GM13976 (cell line): ENCODE results near the gene RBBP6.

Experiments used
- DNase-seq: peaks from one replicate; pipeline ENCODE4 v3.0.0; 2012; ENCODE audit warnings: low spot score
- in situ Hi-C: fragments of 300-500 bp; cut with MboI; formaldehyde crosslinking; loops from one replicate; pipeline ENCODE4 v1.12.0; 2022; ENCODE audit warnings: low sequenced_read_pairs, mixed read lengths, inconsistent platforms; ENCODE audit not compliant: unreplicated experiment
- TF ChIP-seq, protein P1 (sequence below): IDR thresholded peaks from 2 replicates; pipeline ENCODE4 v1.5.1; 2012; ENCODE audit warnings: borderline replicate concordance, mild to moderate bottlenecking; ENCODE audit not compliant: insufficient read depth; ENCODE audit errors: extremely low read depth, missing control alignments, control extremely low read depth

RBBP6 gene

DNA sequence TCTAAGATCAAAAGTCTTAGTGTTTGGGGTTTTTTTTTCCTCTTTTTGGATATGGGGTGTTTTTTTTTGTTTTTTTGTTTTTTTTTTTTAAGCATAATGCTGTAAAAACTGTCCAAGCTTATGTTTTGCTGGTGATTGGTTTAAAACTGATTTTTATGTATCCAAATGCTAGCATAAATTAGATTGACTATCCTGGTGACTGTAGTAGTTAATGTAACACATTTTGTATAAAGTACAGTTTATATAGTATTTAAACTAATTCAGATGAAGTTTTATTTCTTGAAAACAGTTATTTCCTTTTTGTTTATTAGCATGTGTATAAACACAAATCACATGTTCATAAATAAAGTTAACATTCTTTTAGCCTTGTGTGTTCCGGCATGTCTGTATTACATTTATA is 10.9 kb downstream of the RBBP6 start:
- TF ChIP-seq, protein P1, sequence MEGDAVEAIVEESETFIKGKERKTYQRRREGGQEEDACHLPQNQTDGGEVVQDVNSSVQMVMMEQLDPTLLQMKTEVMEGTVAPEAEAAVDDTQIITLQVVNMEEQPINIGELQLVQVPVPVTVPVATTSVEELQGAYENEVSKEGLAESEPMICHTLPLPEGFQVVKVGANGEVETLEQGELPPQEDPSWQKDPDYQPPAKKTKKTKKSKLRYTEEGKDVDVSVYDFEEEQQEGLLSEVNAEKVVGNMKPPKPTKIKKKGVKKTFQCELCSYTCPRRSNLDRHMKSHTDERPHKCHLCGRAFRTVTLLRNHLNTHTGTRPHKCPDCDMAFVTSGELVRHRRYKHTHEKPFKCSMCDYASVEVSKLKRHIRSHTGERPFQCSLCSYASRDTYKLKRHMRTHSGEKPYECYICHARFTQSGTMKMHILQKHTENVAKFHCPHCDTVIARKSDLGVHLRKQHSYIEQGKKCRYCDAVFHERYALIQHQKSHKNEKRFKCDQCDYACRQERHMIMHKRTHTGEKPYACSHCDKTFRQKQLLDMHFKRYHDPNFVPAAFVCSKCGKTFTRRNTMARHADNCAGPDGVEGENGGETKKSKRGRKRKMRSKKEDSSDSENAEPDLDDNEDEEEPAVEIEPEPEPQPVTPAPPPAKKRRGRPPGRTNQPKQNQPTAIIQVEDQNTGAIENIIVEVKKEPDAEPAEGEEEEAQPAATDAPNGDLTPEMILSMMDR, result no peak
- DNase-seq, result no peak
- in situ Hi-C loops, result no loop called here

DNA sequence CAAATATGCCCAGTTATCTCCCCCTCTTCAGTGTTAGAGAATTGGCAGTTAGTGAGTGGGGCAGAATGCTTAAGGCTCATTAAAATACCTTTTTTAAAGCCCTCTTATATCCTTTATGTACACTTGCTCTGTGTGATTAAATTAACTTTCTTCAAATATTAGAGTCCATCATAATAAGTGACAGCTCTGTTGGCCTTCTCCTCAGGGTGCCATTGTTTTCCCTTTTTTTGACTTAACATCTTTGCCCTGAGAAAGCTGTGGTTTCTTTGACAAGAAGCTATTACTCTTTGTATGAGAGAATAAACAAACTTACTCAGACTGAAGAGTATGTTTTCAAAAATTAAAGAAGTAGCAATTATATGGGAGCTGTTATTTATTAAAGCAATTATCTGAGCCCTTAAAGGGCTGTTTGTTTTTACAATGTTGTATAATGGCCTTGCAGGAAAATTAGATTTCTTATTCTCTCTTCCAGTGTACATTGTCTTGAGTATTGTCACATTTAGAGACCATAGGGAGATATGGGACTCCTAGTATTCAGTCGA is 13.4 kb downstream of the RBBP6 start:
- TF ChIP-seq, protein P1, result no peak
- in situ Hi-C loops, result no loop called here
- DNase-seq, result no peak

DNA sequence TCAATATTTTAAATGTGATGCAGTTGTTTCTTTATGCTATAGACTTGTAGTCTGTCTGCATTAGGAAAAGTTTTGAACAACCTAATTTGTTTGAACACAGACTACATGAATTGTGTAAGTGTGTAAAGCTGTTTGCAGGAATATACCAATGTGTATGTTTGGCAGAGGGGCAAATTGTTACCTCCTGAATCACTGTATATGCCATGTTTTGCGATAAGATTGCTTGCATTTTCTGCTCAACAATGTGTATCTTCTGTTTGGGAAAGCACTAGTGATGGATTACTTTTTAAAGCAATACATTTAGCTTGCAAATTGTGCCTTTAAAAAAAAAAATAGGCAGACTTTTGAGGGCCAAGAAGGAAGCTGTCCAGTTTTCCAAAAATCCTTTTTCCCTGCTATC is 14.6 kb downstream of the RBBP6 start:
- DNase-seq, result no peak
- TF ChIP-seq, protein P1, result no peak
- in situ Hi-C loops, result no loop called here

DNA sequence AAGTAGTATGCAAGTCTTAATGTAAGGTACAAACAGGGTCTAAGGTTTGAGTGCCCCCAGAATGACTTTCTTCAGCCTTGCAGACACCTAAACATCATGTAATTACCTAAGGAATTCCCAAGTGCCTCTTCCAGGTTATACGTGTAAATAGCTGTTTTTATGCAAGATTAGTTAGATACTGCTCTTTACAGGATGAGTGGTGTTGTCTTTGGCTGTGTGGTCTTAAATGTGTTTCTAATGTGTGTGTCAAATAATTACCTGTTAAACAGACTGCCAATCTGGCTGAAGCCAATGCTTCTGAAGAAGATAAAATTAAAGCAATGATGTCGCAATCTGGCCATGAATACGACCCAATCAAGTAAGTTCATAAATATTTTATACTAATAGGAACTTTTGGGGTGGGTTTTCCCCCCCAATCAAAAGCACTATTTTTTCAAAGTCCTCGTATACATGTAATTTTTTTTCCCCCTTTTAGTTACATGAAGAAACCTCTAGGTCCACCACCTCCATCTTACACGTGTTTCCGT is 16.0 kb downstream of the RBBP6 start:
- DNase-seq, result no peak
- in situ Hi-C loops, result no loop called here
- TF ChIP-seq, protein P1, result no peak

DNA sequence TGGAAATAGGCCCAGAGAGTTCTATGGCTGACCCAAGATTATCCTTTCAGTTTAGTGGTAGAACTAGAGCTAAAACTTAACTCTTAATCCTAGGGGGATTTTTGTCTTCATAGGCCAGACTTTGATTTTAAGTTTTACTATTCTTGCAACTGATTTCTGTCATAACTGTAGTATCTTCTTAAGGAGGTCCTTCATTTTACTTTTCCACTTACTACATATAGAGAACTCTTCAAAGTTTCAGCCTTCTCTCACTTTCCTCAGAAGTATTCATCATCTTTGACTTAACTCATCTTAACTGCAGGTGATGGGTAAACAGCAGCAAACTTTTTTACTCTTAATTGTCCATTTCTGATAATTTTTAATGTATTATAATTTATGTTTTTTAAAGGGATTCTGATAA is 23.4 kb downstream of the RBBP6 start:
- TF ChIP-seq, protein P1, result no peak
- DNase-seq, result no peak
- in situ Hi-C loops, result no loop called here

DNA sequence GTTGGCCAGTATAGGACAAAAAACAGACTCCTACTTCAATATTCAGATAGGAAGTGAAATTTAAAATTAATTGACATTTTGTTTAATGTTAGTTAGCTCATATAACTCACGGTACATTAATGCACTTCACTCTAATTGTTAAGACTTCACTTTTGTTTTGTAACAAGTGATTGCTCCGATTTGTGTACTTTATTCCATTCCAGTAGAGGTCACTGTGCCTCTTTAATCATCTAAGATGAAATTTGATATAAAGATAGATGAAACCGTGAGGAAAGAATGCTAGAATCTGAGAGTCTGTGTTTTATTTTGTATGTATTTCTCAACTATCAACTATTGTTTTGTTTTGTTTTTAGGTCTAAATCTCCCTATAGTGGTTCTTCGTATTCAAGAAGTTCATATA is 29.0 kb downstream of the RBBP6 start:
- in situ Hi-C loops, result no loop called here
- no peak for DNase-seq
- TF ChIP-seq, protein P1, result no peak
